IPS-NIHi7 (cell line): ENCODE results near the gene NCMAP.
"Not testable (repeated sequence)": the region's sequence is repeated elsewhere in the genome, so short reads cannot be mapped to it uniquely, and the experiment has no call there.

Source experiments
- DNase-seq: peaks from one replicate; pipeline ENCODE4 v3.0.0; 2012; ENCODE audit warnings: mixed read lengths; ENCODE audit errors: extremely low spot score

NCMAP gene

DNA sequence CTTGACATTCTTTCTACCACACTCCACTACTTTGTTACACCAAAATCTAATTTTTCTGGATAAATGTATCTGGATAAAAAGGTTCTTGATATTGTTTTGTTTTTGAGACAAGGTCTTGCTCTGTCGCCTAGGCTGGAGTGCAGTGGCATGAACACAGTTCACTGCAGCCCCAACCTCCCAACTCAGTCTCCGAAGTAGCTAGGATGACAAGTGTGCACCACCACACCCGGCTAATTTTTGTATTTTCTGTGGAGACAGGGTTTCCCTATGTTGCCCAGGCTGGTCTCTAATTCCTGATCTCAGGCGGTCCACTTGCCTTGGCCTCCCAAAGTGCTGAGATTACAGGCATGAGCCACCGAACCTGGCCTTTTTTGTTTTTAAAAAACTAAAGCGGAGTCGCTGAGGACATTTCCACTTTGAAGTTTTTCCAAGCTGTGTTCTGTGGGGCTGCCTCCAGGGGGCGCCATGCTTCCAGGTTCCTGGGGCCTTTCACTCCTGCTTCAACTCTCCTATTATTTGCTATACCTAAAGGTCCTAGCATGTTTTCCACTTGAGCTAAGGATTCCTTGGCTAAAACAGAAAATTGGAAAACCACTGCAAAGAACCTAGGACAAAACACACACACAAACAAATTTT is 14.1 kb upstream of the NCMAP start:
- DNase-seq = no peak

GRCh38 chr1:24544239-24544638 is 11.6 kb upstream of the NCMAP start:
- no peak for DNase-seq

GRCh38 chr1:24545662-24546061 is 10.2 kb upstream of the NCMAP start:
- DNase-seq = no peak

DNA sequence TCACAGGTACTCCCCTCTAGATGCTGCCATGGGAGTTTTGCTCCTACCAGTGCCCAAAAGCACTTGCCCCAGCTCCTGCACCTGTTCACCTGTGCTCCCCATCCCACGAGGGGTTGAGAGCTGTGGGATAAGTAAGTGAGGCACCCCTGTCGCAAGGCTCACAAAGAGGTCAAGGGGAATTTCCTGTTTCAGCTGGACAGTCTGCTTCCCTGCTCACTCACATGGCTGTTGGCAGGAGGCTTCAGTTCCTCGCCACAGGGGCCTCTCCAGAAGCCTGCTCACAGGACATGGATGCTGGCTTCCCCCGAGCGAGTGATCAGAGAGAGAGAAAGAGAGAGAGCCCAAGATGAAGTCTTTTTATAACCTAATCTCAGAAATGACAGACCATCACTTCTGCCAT is 8.7 kb upstream of the NCMAP start:
- DNase-seq = no peak

DNA sequence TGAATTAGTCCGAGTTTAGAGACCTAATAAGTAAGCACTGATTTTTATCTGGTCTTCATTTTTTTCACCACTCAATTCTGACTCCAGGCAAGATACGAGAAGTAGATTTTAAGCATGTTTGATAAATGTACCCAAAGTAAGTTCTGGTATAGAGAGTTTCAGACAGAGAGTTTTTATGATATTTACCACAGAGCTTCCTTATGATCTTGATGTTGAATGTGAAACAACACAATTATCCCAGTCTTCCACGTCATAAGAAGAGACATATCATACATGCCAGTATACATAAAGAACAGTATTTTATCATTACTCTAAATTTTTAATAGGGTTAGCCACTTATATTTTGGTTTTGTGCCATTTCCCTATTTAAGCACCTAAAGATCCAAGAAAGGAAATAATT is 7.8 kb upstream of the NCMAP start:
- DNase-seq = no peak

DNA sequence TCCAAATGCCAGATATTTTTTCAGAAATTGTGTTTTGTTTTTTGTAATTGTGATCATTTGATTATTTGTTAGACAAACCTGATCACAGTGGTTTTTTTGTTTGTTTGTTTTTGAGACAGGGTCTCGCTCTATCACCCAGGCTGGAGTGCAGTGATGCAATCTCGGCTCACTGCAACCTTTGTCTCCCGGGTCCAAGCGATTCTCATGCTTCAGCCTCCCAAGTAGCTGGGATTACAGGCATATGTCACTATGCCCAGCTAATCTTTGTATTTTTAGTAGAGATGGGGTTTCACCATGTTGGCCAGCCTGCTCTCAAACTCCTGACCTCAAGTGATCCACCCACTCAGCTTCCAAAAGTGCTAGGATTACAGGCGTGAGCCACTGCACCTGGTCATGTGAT is 6.7 kb upstream of the NCMAP start:
- DNase-seq = not testable (repeated sequence)

- no peak for DNase-seq
Observed at GRCh38 chr1:24551290-24551959, 4.5 kb upstream of the NCMAP start.

- DNase-seq = no peak
Observed at GRCh38 chr1:24551960-24552571, 3.8 kb upstream of the NCMAP start.

GRCh38 chr1:24553931-24554330 is 2.0 kb upstream of the NCMAP start:
- DNase-seq = no peak

GRCh38 chr1:24554714-24555113 is 1.2 kb upstream of the NCMAP start:
- no peak for DNase-seq

- DNase-seq = no peak
Observed at GRCh38 chr1:24556414-24556795, 518 bp downstream of the NCMAP start.

DNA sequence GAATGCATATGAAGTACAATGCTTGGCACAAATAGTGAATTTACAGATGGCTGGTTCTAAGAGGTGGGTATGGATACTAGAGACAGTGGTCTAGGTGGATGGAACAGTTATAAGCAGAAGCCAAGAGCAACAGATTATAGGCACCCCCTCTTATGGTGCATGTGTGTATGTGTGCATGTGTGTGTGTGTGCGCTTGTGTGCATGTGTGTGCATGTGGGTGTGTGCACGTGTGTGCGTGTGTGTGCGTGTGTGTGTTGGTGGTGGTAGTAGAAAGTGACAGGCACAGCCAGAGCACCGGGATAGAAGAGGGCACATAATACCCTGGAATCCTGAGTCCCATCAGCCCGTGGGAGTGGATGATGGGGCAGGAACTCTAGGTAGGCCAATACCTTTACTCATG is 1.3 kb downstream of the NCMAP start:
- DNase-seq = no peak

DNA sequence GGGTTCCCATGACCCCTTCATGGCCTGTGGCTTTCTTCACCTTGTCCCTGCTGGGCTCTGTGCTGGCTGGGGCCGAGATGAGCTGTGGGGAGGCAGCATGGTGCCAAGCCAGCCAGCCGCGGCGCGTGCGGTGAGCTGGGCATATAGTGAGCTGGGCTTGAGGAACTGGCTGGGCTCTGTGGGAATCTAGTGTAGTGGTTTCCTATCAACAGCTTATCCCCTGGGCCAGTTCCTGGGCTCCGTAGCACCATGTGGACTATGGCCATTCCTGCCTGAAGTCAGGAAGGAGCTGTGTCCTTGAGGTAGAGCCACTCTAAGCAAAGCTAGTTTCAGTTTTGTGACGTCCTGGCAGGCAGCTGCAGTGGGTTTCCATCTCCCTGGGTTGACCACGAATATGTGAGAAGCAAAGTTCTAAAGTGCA is 1.8 kb downstream of the NCMAP start:
- no peak for DNase-seq

GRCh38 chr1:24558455-24558854 is 2.6 kb downstream of the NCMAP start:
- no peak for DNase-seq

- peak; percentile 77 for DNase-seq
Observed at GRCh38 chr1:24558902-24559791, 3.3 kb downstream of the NCMAP start.

- no peak for DNase-seq
Observed at GRCh38 chr1:24560361-24560760, 4.5 kb downstream of the NCMAP start.

DNA sequence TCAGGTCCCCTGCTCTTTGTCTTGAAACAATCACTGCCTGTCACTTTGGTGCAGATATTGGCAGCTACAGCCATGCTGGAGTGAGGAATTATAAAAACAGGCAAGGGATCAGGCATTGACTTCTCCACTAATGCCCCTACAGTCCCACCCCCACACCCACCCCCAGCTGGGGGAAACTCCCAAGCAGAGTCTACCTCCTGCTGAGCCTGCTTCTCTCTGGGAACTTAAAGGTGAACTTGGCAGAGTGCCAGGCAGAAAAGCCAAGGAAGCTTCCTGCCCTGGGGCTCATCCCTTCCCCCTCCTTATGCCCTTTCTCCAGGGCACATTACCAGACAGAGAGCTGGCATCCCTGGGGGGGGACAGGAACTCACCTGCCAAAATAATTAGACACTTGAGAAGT is 6.7 kb downstream of the NCMAP start:
- no peak for DNase-seq

- no peak for DNase-seq
Observed at GRCh38 chr1:24564695-24565094, 8.8 kb downstream of the NCMAP start.

- no peak for DNase-seq
Observed at GRCh38 chr1:24566236-24566867, 10.5 kb downstream of the NCMAP start.

GRCh38 chr1:24567792-24568388 is 12.0 kb downstream of the NCMAP start:
- no peak for DNase-seq

GRCh38 chr1:24568475-24568874 is 12.6 kb downstream of the NCMAP start:
- no peak for DNase-seq
